Hepatocyte (in vitro differentiated cells): ENCODE measurements around the gene COL6A3. TPM values are rescaled to one million over a fixed set of nuclear protein-coding genes. Genes with fewer than 3 reads are reported as not detected.

Experiments used
- DNase-seq: peaks from one replicate; pipeline ENCODE4 v3.0.0-alpha.2; 2016; ENCODE audit warnings: low spot score
- H2AFZ ChIP-seq: fragments of 200-600 bp; sonication (generic); 2 replicates; pipeline ENCODE4 v1.6.0; 2016; ENCODE audit warnings: antibody characterized with exemption, mild to moderate bottlenecking
- H3K27ac ChIP-seq: fragments of 200-600 bp; sonication (generic); 2 replicates; pipeline ENCODE4 v1.5.1; 2016; ENCODE audit warnings: mild to moderate bottlenecking
- H3K27me3 ChIP-seq: fragments of 200-600 bp; sonication (generic); 2 replicates; pipeline ENCODE4 v1.6.1; 2016
- H3K36me3 ChIP-seq: fragments of 200-600 bp; sonication (generic); replicated peaks from 2 replicates; pipeline ENCODE4 v1.5.1; 2016; ENCODE audit warnings: low read depth; ENCODE audit not compliant: insufficient read depth
- H3K4me1 ChIP-seq: fragments of 200-600 bp; sonication (generic); 2 replicates; pipeline ENCODE4 v1.5.1; 2016; ENCODE audit warnings: mild to moderate bottlenecking, moderate library complexity; ENCODE audit not compliant: insufficient read depth
- H3K4me2 ChIP-seq: fragments of 200-600 bp; sonication (generic); 2 replicates; pipeline ENCODE4 v1.6.0; 2016
- H3K4me3 ChIP-seq: fragments of 200-600 bp; sonication (generic); 2 replicates; pipeline ENCODE4 v1.5.1; 2016; ENCODE audit warnings: mild to moderate bottlenecking
- H3K79me2 ChIP-seq: fragments of 200-600 bp; sonication (generic); 2 replicates; pipeline ENCODE4 v1.6.0; 2017; ENCODE audit warnings: mild to moderate bottlenecking
- H3K9me2 ChIP-seq: fragments of 200-600 bp; sonication (generic); replicated peaks from 2 replicates; pipeline ENCODE4 v1.6.0; 2017; ENCODE audit warnings: mild to moderate bottlenecking; ENCODE audit not compliant: insufficient read depth
- H3K9me3 ChIP-seq: fragments of 200-600 bp; sonication (generic); 2 replicates; pipeline ENCODE4 v1.5.1; 2016; ENCODE audit warnings: low read depth, mild to moderate bottlenecking
- H4K20me1 ChIP-seq: fragments of 200-600 bp; sonication (generic); 2 replicates; pipeline ENCODE4 v1.6.0; 2016; ENCODE audit warnings: mild to moderate bottlenecking; ENCODE audit not compliant: insufficient read depth, poor library complexity, severe bottlenecking
- EZH2 ChIP-seq: fragments of 200-600 bp; sonication (generic); IDR thresholded peaks from 2 replicates; pipeline ENCODE4 v1.6.1; 2016; ENCODE audit warnings: antibody characterized with exemption, mild to moderate bottlenecking, borderline replicate concordance
- EZH2phosphoT487 ChIP-seq: fragments of 200-600 bp; sonication (generic); IDR thresholded peaks from one replicate; pipeline ENCODE4 v1.6.1; 2018; ENCODE audit warnings: antibody characterized with exemption, mild to moderate bottlenecking, low read depth, moderate library complexity; ENCODE audit not compliant: unreplicated experiment, severe bottlenecking
- WGBS: methylation state at CpG from one replicate; pipeline ENCODE4 v1.1.6; 2016; ENCODE audit warnings: low lambda C conversion rate; ENCODE audit errors: missing lambda C conversion rate; 5-methylcytosine and 5-hydroxymethylcytosine counted together
- polyA plus RNA-seq: library from polyadenylated mRNA; unstranded; fragments of >200 nt; fragmentation: Nextera tagmentation; extraction: Ambion mirVana; gene quantifications from 2 replicates; pipeline ENCODE4 v1.2.1, GENCODE V29; 2016
- total RNA-seq: library from RNA; depleted of rRNA; stranded (reverse); fragments of >200 nt; gene quantifications from 2 replicates; pipeline ENCODE4 v1.2.3, GENCODE V29; 2014
- TF ChIP-seq, protein P1 (sequence below): fragments of 200-600 bp; sonication (generic); IDR thresholded peaks from 2 replicates; pipeline ENCODE4 v1.5.1; 2016; ENCODE audit warnings: antibody characterized with exemption, mild to moderate bottlenecking; ENCODE audit not compliant: poor library complexity

Gene COL6A3
- total and polyA plus RNA-seq, 2 experiments from 2014 or later = 80.7 to 250 TPM

DNA sequence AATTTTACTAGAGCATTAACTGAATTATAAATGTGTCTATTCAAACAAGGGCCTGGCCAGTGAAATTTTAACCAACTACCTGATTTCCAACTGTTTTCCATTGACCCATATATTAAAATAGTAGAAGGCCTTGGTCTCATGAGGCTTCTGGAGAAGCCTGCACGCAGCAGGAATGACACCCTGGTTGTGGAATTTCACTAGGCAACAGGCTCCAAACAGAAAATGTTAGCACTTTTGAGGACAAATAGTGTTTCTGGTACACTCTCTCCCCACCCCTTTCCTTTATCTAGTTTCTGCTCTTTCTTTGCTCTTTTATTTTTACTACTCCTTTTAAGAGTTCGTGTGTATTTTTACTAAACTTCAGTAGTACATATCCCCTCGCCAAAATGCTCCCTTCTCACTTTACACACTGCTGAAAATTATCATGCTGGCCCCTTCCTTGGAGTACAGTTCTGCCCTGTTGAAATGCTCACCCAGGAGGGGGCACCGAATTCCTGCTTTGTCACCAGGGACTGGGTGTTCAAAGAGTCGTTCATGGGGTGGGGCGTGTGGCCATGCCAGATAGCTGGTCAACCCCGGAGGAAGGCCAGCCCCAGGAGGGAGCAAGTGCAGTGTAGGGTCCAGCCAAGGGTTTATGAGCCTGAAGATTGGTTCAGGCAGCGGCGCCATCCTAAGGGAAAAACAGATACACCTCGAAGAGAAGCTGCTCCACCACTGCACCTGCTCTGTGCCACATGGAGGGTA lies 22.1 kb upstream of the COL6A3 start:
- H3K4me2 ChIP-seq = no peak overlapping the region
- no peaks in the 10 kb centered on the region for H3K27me3 ChIP-seq
- H3K4me1 ChIP-seq = peaks cover 14% of the 10 kb centered on the region
- no peaks in the 10 kb centered on the region for H3K9me3 ChIP-seq
- WGBS = 75% methylated on average over 9 of the region's 10 CpGs
- no peaks in the 10 kb centered on the region for H4K20me1 ChIP-seq
- no peaks in the 10 kb centered on the region for H3K79me2 ChIP-seq
- H2AFZ ChIP-seq = no peak overlapping the region
- peak overlapping the region; percentile 59 for H3K27ac ChIP-seq
- H3K9me2 ChIP-seq = no peaks in the 10 kb centered on the region
- no peak for TF ChIP-seq EZH2phosphoT487
- no peak for TF ChIP-seq EZH2
- H3K4me3 ChIP-seq = no peak overlapping the region
- no peak for DNase-seq
- no peaks in the 10 kb centered on the region for H3K36me3 ChIP-seq

DNA sequence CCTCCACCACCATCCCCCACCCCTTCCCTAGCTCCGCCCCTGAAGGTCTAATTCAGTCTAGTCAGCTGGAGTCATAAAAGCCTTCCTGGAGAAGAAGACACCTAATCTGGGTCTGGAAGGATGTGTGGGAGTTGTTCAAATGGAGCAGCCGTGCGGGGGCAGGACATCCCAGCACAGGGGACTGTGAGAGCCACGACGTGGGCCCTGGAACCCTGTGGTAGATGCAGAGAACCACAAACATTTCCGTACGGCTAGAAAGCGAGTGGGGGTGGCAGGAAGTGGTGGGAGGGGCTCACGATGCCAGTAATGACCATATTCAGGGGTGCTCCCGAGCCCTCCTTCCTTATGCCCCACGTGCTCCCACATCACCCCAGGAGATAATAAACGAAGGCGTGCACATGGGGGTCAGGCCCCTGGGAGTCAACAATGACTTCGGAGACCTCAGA lies 20.9 kb upstream of the COL6A3 start:
- Histone ChIP-seq H3K4me2 (no peak overlapping the region), H3K4me3 (no peak overlapping the region), H3K9me2 (no peaks in the 10 kb centered on the region), H2AFZ (no peak overlapping the region), H4K20me1 (no peaks in the 10 kb centered on the region), H3K4me1 (peaks cover 12% of the 10 kb centered on the region), H3K9me3 (no peaks in the 10 kb centered on the region), H3K79me2 (no peaks in the 10 kb centered on the region), H3K36me3 (no peaks in the 10 kb centered on the region), H3K27ac (no peak overlapping the region), H3K27me3 (no peaks in the 10 kb centered on the region)
- 50% methylated on average over 14 of the region's 14 CpGs for WGBS
- no peak for TF ChIP-seq EZH2
- no peak for TF ChIP-seq EZH2phosphoT487
- TF ChIP-seq, protein P1, sequence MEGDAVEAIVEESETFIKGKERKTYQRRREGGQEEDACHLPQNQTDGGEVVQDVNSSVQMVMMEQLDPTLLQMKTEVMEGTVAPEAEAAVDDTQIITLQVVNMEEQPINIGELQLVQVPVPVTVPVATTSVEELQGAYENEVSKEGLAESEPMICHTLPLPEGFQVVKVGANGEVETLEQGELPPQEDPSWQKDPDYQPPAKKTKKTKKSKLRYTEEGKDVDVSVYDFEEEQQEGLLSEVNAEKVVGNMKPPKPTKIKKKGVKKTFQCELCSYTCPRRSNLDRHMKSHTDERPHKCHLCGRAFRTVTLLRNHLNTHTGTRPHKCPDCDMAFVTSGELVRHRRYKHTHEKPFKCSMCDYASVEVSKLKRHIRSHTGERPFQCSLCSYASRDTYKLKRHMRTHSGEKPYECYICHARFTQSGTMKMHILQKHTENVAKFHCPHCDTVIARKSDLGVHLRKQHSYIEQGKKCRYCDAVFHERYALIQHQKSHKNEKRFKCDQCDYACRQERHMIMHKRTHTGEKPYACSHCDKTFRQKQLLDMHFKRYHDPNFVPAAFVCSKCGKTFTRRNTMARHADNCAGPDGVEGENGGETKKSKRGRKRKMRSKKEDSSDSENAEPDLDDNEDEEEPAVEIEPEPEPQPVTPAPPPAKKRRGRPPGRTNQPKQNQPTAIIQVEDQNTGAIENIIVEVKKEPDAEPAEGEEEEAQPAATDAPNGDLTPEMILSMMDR = no peak
- DNase-seq = no peak

DNA sequence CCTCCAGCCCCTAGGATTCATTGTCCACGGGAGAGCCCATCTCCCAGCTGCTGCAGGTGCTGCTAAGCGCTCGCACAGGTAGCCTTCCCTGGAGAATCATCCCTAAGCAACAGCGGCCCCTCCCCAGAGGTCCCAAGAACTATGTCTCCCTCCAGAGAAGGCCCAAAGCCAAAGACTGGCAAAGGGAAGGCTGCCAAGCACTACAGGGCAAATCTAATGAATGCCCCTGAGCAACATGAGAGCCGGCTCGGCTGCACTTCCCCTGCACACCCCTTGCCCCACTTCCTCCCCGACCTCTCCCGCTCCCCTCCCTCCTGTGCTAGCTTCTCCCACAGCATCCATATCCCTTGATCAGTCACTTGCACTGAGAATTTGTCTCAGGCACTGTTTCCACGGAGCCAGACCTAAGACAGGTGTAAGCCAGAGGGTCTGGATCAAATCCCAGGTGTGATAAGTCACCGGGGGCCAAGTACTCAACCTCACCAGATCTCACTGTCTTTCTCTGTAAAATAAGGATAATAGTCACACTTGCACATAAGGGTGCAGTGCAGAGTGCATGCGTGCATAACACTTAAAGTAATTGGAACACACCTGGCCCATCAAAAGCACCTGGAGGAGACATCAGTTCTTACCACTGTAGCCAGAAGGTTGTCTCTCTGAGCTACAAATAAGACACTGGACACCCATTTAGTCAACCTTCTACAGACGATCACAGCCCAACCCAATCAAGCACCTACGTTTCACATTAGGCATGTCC lies 20.1 kb upstream of the COL6A3 start:
- no peak overlapping the region for H3K4me2 ChIP-seq
- DNase-seq = no peak
- no peaks in the 10 kb centered on the region for H3K79me2 ChIP-seq
- 74% methylated on average over 13 of the region's 13 CpGs for WGBS
- no peaks in the 10 kb centered on the region for H4K20me1 ChIP-seq
- H3K4me3 ChIP-seq = no peak overlapping the region
- no peaks in the 10 kb centered on the region for H3K9me2 ChIP-seq
- H3K27me3 ChIP-seq = no peaks in the 10 kb centered on the region
- peaks cover 12% of the 10 kb centered on the region for H3K4me1 ChIP-seq
- no peaks in the 10 kb centered on the region for H3K36me3 ChIP-seq
- H3K9me3 ChIP-seq = no peaks in the 10 kb centered on the region
- no peak overlapping the region for H2AFZ ChIP-seq
- no peak overlapping the region for H3K27ac ChIP-seq
- TF ChIP-seq EZH2 (no peak), EZH2phosphoT487 (no peak)
- TF ChIP-seq, protein P1 = no peak
